K562 (cell line): ENCODE results near the gene GMIP. TPM values are rescaled to one million over a fixed set of nuclear protein-coding genes. Genes with fewer than 3 reads are reported as not detected.
A peak's percentile ranks its signal among the peaks of the same experiment; 100 is the strongest.

ENCODE experiments used
- BRD9 ChIP-seq: fragments of 450-650 bp; IDR thresholded peaks from 2 replicates; pipeline ENCODE4 v1.6.1; 2018; ENCODE audit warnings: low read depth; ENCODE audit not compliant: partially characterized antibody
- CBFB ChIP-seq: sonication (generic); formaldehyde crosslinking; IDR thresholded peaks from 2 replicates; pipeline ENCODE4 v1.4.0; 2020; ENCODE audit warnings: mild to moderate bottlenecking, missing genetic modification reagents
- CBX8 ChIP-seq: fragments of 200-600 bp; sonication (generic); IDR thresholded peaks from 2 replicates; pipeline ENCODE4 v1.6.1; 2012; ENCODE audit warnings: borderline replicate concordance, mixed run types, low read depth, mild to moderate bottlenecking, moderate library complexity, mixed read lengths, low read length, control low read depth, inconsistent platforms; ENCODE audit not compliant: poor library complexity, severe bottlenecking; ENCODE audit errors: extremely low read depth
- CLOCK ChIP-seq: fragments of 250-450 bp; sonication (Bioruptor Pico); IDR thresholded peaks from 2 replicates; pipeline ENCODE4 v1.4.0; 2020; ENCODE audit warnings: mild to moderate bottlenecking, moderate library complexity, borderline replicate concordance
- FOS ChIP-seq: IDR thresholded peaks from 3 replicates; pipeline ENCODE4 v1.6.1; 2011; ENCODE audit not compliant: insufficient read length; ENCODE audit errors: extremely low read depth
- GABPA ChIP-seq: fragments of 200-800 bp; sonication (Bioruptor generic); conservative IDR thresholded peaks from 2 replicates; pipeline ENCODE4 v1.6.1; 2016; ENCODE audit warnings: low read depth, missing genetic modification characterization, missing compliant biosample characterization
- GATAD2B ChIP-seq: fragments of 450-650 bp; IDR thresholded peaks from 2 replicates; pipeline ENCODE4 v1.6.1; 2017; ENCODE audit warnings: mild to moderate bottlenecking, borderline replicate concordance
- HNRNPL ChIP-seq: fragments of 200-400 bp; formaldehyde crosslinking; IDR thresholded peaks from 2 replicates; pipeline ENCODE4 v1.6.1; 2017; ENCODE audit warnings: low read depth, mild to moderate bottlenecking, low read length
- NR2C2 ChIP-seq, 2 experiments: fragments of 200-800 bp in 1 of 2; sonication (Bioruptor generic) in 1 of 2; sonication (generic) in 1 of 2; formaldehyde crosslinking in 1 of 2; IDR thresholded peaks; 2 replicates each; pipeline versions ENCODE4 v1.6.1 to v1.8.0; 2016 to 2022; ENCODE audit warnings: mild to moderate bottlenecking in 1 of 2, missing compliant biosample characterization in 1 of 2, missing genetic modification characterization in 1 of 2, missing genetic modification reagents in 1 of 2
- NR3C1 ChIP-seq: sonication (generic); formaldehyde crosslinking; IDR thresholded peaks from 2 replicates; pipeline ENCODE4 v1.8.1; 2022; ENCODE audit warnings: missing genetic modification reagents
- RBM22 ChIP-seq: fragments of 200-400 bp; formaldehyde crosslinking; IDR thresholded peaks from 2 replicates; pipeline ENCODE4 v1.6.1; 2018; ENCODE audit warnings: low read length, low read depth; ENCODE audit not compliant: poor library complexity, severe bottlenecking
- SNIP1 ChIP-seq: fragments of 450-650 bp; IDR thresholded peaks from 2 replicates; pipeline ENCODE4 v1.7.1; 2017; ENCODE audit warnings: low read depth, mild to moderate bottlenecking
- TEAD1 ChIP-seq, 2 experiments: fragments of 450-650 bp in 1 of 2; sonication (generic) in 1 of 2; formaldehyde crosslinking; IDR thresholded peaks; 2 replicates each; pipeline versions ENCODE4 v1.4.0 to v1.8.0; 2020 to 2022; ENCODE audit warnings: mild to moderate bottlenecking in 2 of 2, missing genetic modification reagents in 1 of 2
- ZBTB43 ChIP-seq: sonication (generic); formaldehyde crosslinking; IDR thresholded peaks from 2 replicates; pipeline ENCODE4 v1.8.0; 2023; ENCODE audit warnings: mild to moderate bottlenecking, missing genetic modification reagents
- ZFP36 ChIP-seq: fragments of 150-350 bp; IDR thresholded peaks from 2 replicates; pipeline ENCODE4 v1.6.1; 2018; ENCODE audit warnings: low read length, low read depth; ENCODE audit not compliant: partially characterized antibody
- ZNF395 ChIP-seq: fragments of 200-800 bp; sonication (Bioruptor generic); IDR thresholded peaks from 2 replicates; pipeline ENCODE4 v1.6.1; 2017; ENCODE audit warnings: missing genetic modification characterization, missing compliant biosample characterization
- ZNF586 ChIP-seq: fragments of 450-650 bp; formaldehyde crosslinking; conservative IDR thresholded peaks from 2 replicates; pipeline ENCODE4 v1.4.0; 2020; ENCODE audit warnings: mild to moderate bottlenecking, moderate library complexity
- ZNF589 ChIP-seq: fragments of 200-800 bp; sonication (Bioruptor generic); IDR thresholded peaks from 2 replicates; pipeline ENCODE4 v1.6.1; 2016; ENCODE audit warnings: low read depth, missing genetic modification characterization, missing compliant biosample characterization
- polyA plus RNA-seq, 8 experiments: library from polyadenylated mRNA; depleted of rRNA in 4 of 8; stranded (reverse) in 5 of 8; unstranded in 3 of 8; fragments of >200 nt; fragmentation: Nextera tagmentation in 2 of 8; fragmentation: Illumina TruSeq in 1 of 8; extraction: Ambion mirVana in 2 of 8; extraction: Trizol in 1 of 8; gene quantifications; 2 replicates each; pipeline versions ENCODE4 v1.2.1 to v1.2.3, GENCODE V29; 2011 to 2014; ENCODE audit warnings: inconsistent platforms in 1 of 8, missing spikeins in 1 of 8
- total RNA-seq, 7 experiments: library from RNA; depleted of rRNA in 6 of 7; stranded (reverse); fragments of >200 nt in 6 of 7; fragmentation: Illumina TruSeq in 2 of 7; extraction: Trizol in 2 of 7; gene quantifications; 2 replicates each; pipeline versions ENCODE4 v1.2.1 to v1.2.3, GENCODE V29; 2011 to 2021; ENCODE audit warnings: low replicate concordance in 1 of 7
- TF ChIP-seq, protein P1 (sequence below), 2 experiments: fragments of 250-450 bp in 1 of 2; fragments of 450-650 bp in 1 of 2; sonication (Bioruptor Pico) in 1 of 2; IDR thresholded peaks; 2 replicates each; pipeline versions ENCODE4 v1.6.1 to v1.8.0; 2016 to 2021; ENCODE audit warnings: mild to moderate bottlenecking in 2 of 2, moderate library complexity in 2 of 2, missing compliant biosample characterization in 1 of 2, missing genetic modification characterization in 1 of 2

The GMIP gene
- total and polyA plus RNA-seq, 9 of the 15 experiments (the other 6 are each of a cell fraction or from before 2014, with no cell fraction given): 0.14 to 15.8 (median 3.2) TPM

GRCh38 chr19:19663256-19664120, 20.0 kb upstream of the GMIP start, which contains the start of gene ATP13A1 (continued):
- peak; percentile 96 for TF ChIP-seq GATAD2B
- TF ChIP-seq ZFP36: no peak
- TF ChIP-seq ZNF395: peak; percentile 86
- no peak for TF ChIP-seq ZNF586 (CRISPR knock-in tag)
- peak; percentile 14; the same call in 1 of the 2 replicates for TF ChIP-seq ZNF589 (CRISPR knock-in tag)
- TF ChIP-seq NR2C2 (CRISPR knock-in tag; IDR thresholded peaks at IDR 0.05): peak; percentile 49; the same call in 1 of the 2 replicates
- TF ChIP-seq NR2C2 (tag; IDR thresholded peaks at IDR 0.05): peak; percentile 98
- TF ChIP-seq BRD9: peak; percentile 59
- TF ChIP-seq RBM22: peak; percentile 55
- peak; percentile 40 to 79; a peak in 2 of 4 replicates for TF ChIP-seq TEAD1 (CRISPR knock-in tag; IDR thresholded peaks at IDR 0.05)
- TF ChIP-seq ZBTB43 (CRISPR knock-in tag): 0 out of 2 replicates have a peak, but pooled peaks have one; percentile 23
- TF ChIP-seq NR3C1 (CRISPR knock-in tag): no peak
- no peak for TF ChIP-seq SNIP1
- TF ChIP-seq, protein P1, sequence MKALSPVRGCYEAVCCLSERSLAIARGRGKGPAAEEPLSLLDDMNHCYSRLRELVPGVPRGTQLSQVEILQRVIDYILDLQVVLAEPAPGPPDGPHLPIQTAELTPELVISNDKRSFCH (CRISPR knock-in tag; IDR thresholded peaks at IDR 0.05): no peak
- TF ChIP-seq, protein P1 (tag; IDR thresholded peaks at IDR 0.05): peak; percentile 91
- TF ChIP-seq FOS: no peak
- peak; percentile 81; the same call in 1 of the 2 replicates for TF ChIP-seq HNRNPL
- no peak for TF ChIP-seq CBFB
- no peak for TF ChIP-seq CBX8
- peak; percentile 99 for TF ChIP-seq GABPA (tag)
- no peak for TF ChIP-seq CLOCK (CRISPR knock-in tag)
